SIG-M5 treated with dmso at 0.1 percent for 504 hours (cell line): Measurements from ENCODE around the gene REN.
A peak's percentile ranks its signal among the peaks of the same experiment; 100 is the strongest.

Source experiments
- DNase-seq: peaks from one replicate; lab custom pipeline; 2025; ENCODE audit not compliant: unreplicated experiment; lab: John Stamatoyannopoulos, UW

Gene REN

DNA sequence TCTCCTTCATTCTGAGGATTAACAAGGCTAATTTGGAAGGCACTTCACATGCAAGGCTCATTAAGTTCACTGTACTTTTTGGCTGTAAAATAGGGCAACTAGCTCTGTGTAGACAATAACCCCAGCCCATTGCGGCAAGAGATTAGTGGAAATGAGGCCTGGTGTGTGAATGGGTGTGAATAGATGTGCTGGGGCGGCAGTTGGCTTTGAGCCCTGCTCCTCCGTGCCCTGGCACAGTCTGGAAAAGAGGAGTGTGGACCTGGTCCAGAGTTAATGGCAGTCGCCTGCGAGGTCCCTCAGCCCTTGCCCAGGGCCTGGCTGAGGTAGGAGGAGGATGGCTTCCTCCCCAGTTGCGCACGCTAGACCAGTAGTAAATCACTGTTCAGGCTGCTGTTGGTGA, 25.3 kb upstream of the REN start:
- no peak for DNase-seq

DNA sequence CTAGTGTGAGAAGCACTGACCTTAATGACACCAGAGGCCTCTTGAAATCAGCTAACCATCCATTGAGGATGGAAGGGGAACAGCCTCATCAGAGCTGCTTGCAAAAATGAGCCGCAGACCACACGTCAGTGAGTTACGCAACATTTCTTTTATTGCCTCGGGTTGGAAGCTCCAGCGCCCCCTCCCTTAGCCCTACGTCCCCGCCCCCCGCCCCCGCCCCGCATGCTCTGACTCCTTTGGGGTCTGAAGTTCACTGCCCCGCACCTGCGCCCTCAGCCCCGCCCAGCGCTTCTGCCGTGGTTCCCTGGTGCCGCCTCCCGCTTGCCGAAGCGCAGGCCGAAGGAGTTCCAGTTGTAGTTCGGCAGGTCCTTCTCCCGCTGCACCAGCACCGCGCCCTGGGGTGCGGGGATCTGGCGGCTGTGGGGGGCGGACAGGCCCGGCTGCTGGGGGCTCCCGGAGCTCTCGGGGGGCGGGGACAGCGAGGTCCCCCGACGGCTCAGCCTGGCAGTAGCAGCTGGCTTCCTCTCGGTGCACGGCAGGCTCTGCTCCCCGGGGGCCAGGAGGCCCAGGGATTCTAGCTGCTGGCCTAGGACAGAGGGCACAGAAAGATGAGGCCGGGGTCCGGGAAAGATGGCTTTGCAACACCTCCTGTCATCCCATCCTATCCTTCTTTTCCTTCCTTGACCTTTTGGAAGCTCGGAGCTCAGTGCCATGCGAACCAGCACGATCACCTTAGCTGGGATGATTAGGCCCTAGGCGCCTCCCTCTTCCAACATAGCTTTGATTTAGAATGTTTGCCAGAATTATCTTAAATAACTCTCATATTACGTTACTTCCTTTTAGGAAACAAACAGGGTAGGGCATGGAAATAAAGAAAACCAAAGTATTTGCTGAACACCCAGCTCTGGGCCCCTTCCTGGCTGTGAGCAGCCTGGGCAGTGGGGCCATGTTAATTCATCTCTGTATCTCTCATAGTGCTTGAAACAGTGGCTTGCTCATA, 24.4 kb upstream of the REN start:
- DNase-seq, result peak; percentile 92

DNA sequence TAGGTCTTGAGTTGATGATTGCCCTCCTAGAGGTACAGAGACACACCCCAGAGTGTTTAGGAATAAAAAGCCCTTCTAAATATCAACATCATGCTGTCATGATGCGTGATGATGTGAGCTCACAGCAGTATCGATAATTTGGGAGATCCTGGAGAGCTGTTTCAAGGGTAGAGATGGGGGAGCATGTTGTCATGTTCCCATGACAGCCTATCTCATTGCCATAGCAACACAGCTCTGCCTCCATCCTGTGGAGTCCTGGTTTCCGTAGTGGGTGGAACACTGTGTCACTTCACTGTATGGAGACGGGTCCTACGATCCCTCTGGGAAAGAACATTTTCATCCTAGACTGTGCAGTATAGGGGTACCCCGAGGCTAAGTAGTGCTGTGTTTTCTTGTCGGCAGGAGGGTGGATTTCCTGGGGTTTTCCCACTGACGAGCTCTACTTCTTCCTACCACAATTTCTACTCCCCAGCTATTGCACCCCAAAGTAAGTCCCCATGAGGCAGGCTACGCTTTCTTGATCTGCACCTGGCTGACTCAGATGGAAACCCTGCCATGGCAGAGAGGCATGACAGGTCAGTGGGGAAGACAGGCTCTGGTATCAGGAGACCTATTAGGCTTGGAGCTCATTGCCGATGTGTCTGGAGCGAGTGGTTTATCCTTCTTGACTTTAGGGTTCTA, 23.0 kb upstream of the REN start:
- DNase-seq, result no peak

DNA sequence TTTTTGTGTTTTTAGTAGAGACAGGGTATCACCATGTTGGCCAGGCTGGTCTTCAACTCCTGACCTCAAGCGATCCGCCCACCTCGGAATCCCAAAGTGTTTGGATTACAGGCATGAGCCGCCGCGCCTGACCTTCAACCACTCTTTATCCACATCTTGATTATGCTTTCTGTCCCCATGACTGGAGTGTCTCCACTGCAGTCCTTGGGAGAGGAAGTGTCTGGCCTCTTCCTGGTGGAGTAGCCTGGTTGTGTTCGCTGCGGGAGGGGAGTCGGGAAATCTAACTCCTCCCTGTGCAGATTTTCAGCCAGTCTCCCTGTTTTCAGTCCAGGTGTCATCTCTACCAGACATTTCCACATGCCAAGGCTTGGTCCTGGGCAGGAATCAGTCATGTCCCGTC, 20.5 kb upstream of the REN start:
- DNase-seq, result no peak

DNA sequence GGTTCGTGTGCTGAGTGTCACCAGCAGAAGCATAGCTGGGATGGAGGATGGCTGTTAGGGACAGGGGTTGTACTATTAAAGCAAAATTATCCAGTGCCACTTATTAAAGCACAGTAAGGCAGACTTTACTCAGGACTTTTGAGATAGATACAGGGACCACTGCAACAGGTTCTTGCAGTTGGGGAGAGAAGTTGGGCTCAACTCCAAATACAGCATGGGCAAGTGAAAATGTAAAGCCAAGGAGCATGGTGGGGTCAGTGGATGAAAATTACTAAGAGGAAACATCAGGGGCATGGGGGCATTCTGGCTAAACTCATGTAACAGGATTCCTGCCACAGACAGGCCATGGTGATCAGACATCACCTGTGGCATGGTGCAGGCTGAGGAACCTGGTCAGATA, 15.0 kb upstream of the REN start:
- DNase-seq, result no peak

DNA sequence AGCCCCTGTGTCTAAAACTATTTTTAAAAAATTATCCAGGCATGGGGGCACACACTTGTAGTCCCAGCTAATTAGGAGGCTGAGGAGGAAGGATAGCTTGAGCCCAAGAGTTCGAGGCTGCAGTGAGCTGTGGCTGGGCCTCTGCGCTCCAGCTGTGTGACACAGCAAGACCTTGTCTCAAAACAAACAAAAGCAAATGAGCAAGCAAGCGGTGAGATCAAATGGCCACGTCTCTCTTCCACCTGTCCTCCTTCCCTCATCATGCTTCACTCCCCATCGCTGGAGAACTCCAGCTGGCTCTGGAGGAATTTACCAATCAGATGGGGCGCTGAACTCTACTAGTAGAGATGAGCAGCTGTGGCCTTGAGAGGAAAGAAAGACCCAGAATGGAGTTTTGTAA, 14.0 kb upstream of the REN start:
- DNase-seq, result no peak

DNA sequence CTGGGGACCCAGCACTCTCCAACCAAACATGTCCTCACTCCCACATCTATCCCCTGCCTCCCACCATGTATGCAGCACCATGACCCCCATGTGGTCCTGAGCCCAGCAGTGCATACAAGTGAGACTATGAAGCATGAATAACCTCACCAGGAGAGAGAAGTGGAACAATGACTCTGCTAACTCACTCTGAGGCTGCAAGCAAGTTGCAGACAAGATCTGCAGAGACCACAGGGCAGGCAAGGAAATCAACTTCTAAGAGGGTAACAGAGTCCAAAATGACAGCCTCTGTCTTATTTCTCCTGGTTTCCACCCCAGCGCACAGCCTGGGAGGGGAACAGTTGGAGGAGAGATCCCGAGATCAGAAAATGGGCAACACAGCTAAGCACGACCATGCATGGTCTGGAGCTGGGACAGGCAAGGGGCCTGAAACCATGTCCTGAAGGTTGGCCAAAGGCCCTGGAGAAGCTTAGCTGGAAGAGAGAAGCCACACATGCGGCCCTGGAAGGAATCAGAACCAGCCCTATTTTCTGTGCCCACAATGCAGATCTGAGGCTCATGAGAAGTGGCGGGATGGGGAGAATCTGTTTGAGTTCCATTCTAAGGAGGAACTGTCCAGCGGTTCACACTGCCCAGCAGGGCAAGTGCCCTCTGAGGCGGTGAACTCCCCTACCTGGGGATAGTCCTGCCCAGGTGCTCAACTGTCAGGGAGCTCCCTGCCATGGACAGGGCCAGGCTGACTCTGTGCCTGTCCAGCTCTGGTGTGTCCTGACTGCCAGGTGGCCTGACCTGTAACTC, 12.5 kb upstream of the REN start:
- no peak for DNase-seq

DNA sequence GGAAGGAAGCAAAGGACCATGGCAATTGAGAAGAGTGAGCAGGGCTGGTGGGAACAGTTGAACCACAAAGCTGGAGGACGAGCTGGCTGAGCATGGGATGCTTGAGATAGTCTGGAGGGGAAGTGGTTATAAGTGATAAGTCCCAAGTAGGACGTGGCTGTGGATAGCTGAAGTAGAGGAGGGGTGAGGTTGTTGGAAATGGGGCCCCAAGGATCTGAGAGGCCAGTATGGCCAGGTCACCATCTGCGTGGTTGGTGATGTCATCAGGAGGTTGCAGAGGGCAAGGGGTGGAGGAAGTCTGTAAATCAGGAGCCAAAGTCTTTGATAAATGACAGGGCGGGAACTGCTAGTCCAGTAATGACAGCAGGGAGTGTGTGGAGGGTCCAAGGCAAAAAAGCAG, 11.0 kb upstream of the REN start:
- DNase-seq, result no peak

DNA sequence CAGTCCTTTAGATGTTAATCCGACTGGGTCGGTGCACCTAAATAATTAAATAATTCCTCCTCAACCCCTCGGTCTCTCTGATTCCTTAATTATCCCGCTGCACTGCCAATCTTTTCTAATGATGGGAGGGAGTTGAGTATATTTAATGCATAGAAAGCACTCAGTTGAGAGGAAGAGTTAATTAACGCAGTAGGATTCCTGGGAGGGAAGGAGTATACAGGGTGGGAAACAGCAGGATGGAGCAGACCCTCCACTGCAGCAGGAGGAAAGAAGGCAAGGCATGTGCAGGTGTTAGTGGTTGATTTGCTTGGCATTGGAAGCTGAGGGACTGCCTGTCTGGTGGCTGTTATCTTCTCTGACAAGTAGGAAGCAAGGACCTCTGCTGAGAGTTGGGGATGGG, 9.9 kb upstream of the REN start:
- no peak for DNase-seq

DNA sequence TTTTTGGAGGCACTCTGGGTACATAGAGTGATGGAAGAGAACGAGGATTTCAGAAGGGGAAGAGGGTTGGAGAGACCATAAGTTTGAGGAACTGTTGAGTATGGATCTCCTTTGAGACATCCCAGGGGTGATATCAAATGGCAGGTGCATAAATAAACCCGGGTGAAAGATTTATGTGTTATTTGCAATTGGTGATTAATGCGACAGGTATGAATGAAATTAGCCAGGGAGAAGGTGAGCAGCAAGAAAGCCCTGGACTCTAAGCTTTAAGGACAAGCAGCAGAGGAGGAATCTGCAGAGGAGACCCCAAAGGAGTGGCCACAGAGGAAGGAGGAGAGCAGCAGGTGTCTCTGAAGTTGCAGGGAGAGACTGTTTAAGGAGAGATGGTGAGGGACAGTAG, 8.8 kb upstream of the REN start:
- DNase-seq, result no peak

DNA sequence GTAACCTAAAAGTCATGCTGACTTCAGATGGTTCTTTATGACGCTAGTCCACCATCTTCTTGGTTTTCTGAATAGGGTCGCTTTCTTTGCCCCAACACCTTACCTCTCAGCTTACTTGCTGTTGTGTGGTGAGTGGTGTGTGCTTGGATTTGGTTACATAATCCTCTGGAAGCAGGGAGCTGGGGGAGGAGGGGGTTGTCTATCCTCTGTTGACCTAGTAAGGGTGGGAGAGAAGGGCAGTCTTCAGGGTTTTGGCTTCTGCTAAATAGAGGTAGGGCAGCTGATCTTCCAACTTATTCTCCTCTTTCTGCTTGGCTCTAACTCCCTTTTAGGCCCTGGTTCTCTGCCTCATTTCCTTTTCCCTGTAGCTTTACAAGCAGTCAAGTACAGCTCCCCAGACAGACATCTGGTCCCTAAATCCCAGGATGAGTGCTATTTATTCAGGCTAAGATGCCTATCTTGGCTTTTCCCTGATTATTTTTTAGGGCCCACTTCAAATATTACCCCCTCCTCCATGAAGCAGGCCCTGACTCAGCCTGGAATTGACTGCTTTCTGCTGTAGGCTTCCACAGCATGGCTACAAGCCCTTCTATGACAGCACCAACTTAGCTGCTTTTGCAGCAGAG, 6.4 kb upstream of the REN start:
- DNase-seq, result no peak

DNA sequence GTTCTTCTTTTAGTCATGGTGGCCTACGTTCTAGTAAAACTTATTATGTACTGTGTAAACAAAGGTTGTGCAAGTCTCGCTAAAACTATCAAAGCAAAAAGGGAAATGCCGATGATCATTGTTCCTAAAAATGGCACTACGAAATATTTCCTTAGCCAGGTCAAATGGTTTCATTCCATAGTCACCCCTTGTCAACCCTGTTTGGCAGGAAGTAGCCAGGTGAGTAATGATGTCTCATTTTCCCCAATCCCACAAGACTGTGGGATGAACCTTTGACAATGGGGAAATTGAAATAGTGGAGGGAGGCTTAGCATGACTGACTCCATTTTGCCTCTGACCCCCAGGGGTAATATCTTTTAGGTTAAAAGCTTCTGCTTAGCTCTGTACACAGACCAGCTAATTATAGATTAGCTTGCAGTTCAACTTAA, 5.6 kb upstream of the REN start:
- peak; percentile 78 for DNase-seq

DNA sequence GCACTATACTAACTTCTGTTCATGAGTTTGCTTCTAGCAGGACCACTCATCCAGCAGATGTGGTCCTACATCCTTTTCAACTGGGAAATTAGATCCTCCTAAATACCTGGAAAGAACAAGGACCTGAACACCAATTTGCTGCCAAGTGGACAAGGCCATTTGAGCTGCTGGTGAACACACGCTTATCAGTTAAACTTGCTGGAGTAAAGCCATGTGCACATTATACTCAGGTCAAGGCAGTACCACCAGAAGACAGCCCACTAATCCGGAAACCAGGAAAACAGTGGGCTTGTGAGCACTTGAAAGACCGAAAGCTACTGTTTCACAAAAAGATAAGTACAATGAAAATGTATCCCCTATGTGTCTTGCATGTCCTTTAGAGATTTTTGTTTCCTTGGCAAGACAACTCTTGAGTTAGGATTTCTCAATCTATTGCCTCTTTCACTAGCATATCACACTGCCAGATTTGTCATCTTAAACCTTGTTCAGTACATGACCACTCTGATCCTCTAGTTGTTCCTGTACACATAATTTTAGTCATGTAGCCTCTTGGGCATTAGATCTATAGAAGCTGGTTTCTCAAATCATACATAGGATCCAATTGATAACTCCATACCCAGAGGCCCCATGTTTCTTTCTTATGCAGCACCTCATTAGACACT, 4.5 kb upstream of the REN start:
- DNase-seq, result no peak

DNA sequence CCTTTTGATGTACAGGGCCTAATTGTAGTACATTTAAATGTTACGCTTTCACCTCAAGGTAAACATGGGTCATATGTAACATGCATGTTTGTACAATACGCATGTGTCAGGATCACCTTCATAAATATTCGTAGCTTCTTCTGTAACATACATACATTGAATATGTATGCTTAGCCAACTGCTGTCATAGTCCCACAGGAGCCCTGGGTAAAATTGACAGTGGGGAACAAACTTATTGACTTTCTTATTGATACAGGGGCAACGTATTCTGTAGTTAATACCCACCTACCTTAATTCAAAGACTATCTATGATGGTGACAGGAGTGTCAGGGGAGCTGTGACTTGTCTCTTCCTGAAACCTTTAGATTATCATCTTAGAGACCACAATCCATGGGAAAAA, 3.7 kb upstream of the REN start:
- DNase-seq, result no peak

DNA sequence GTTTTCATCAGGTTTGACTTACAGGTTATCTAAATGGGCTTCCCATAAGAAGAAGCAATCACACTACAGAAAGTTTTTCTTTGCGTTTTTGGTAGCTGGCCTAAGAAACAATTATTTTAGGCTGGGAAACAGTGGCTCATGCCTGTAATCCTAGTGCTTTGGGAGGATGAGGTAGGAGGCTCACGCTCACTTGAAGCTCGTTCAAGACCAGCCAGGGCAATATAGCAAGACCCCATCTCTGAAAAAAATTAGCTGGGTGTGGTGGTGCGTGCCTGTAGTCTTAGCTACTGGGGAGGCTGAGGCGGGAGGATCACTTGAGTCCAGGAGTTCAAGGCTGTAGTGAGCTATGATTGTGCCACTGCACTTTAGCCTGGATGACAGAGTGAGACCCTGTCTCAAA, 1.6 kb upstream of the REN start:
- no peak for DNase-seq

DNA sequence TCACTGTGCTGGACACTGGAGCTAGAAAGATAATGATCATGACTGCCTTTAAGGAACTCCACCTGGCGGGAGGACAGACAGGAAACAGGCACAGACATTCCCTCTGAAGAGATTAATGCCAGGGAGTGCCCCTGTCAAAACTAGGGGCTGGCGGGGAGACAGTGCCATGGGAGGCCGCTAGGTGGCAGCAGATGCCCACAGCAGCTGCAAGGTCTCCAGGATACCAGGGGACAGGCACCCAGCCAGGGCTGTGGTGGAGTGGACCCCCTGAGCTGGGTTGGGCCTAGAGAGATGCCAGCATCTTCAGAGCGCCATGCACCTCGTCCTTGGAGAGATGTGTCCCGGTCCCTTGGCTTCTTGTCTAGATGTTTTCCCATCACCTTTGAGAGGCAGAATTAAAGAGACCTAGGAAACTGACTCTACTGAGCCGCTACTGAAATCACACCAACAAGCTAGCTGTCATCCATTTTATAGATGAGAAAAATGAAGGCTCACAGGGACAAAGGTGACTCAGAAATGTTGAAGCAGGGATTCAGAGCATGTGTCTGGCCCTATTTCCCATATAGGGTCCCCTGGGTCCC, 3.6 kb downstream of the REN start:
- DNase-seq, result peak; percentile 78

DNA sequence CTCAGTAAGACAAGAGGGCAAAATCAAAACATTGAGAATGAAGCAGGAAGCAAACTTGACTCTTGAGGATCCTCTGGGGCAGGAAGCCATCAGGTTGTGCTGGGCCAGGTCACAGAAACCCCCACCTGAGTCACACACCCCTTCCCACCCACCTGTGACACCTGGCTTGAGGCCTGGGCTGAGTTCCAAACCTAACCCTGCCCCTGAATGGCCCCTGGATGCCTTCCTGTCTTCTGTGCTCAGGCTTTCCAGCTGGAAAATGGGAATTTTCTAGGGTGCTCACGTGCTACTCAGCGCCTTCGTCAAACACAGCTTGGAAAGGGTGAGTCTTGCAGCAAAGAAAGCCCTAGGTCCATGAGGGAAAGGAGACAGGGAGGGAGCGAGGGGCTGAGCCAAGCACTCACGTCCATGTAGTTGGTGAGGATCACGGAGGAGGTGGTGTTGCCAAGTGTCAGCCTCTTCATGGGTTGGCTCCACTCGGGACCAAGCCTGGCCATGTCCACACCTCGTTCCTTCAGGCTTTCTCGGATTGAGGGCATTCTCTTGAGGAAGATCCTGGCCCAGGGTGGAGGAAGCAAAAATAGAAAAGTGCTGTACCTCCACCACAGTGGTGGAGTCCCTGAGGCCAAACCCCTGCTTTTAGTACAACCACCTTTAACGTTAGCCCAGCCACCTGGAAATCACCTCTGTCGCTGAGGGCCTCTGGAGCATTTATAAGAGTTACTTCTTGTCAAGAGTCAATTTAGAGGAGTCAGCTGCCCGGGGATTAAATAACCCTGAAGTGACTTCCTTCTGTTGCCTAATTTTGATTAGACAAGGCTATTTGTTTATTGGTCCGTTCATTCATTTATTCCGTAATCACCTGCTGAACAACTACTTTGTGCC, 4.3 kb downstream of the REN start:
- DNase-seq, result no peak

DNA sequence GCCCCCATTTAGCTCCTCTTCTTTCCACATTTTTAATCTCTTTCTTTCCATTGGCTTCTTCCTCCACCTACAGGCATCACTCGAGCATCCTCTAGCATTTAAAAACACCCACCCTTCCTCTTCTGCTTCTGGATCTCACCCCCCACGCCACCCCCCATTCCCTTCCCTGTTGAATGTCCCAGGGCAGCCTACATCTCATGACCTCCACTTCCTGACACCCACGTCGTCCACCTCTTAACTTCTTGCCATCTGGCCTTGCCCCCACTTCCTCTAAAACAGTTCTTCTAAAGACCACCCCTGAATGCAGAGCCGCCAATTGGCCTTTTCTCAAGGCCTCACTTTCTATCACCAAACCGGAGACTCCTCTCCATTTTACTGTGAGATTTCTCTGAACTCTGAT, 8.2 kb downstream of the REN start:
- DNase-seq, result no peak

DNA sequence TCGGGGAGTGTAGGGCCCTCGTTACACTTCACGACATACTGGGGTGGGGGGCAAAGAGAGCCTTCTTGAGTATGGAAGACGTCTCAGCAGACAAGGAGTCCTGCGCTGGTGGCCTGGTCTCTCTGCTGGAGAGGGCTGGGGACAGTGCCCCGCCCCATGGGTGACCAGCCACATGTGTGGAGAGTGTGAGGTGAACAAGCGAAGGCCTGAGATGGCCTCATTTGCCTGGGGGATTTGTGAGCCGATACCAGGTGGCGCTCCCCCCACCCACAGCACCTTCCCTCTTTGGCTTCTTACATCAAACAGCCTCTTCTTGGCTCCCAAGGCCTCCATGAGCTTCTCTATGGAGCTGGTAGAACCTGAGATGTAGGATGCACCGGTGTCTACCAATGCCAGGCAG, 10.3 kb downstream of the REN start:
- no peak for DNase-seq
